HepG2 (cell line): ENCODE results near the gene SCG2. TPM values are rescaled to one million over a fixed set of nuclear protein-coding genes. Genes with fewer than 3 reads are reported as not detected.

ENCODE experiments used
- AHR ChIP-seq: IDR thresholded peaks from 2 replicates; pipeline ENCODE4 v1.6.1; 2018; ENCODE audit warnings: missing genetic modification reagents, missing compliant biosample characterization
- CTCF ChIP-seq: sonication (generic); formaldehyde crosslinking; IDR thresholded peaks from 2 replicates; pipeline ENCODE4 v1.5.0; 2020; ENCODE audit warnings: mild to moderate bottlenecking, missing genetic modification reagents, moderate library complexity
- FOXC1 ChIP-seq: sonication (generic); formaldehyde crosslinking; IDR thresholded peaks from 2 replicates; pipeline ENCODE4 v1.8.0; 2022; ENCODE audit warnings: mild to moderate bottlenecking, missing genetic modification reagents, borderline replicate concordance
- KAT7 ChIP-seq: IDR thresholded peaks from 2 replicates; pipeline ENCODE4 v1.6.1; 2018; ENCODE audit warnings: borderline replicate concordance, missing compliant biosample characterization
- MLXIP ChIP-seq: sonication (generic); formaldehyde crosslinking; IDR thresholded peaks from 2 replicates; pipeline ENCODE4 v1.9.0; 2021; ENCODE audit warnings: missing genetic modification reagents, borderline replicate concordance
- RARA ChIP-seq: IDR thresholded peaks from 2 replicates; pipeline ENCODE4 v1.6.1; 2016; ENCODE audit warnings: missing genetic modification reagents, missing compliant biosample characterization
- SAP130 ChIP-seq: IDR thresholded peaks from 2 replicates; pipeline ENCODE4 v1.6.1; 2016; ENCODE audit warnings: low read depth
- SIN3B ChIP-seq: fragments of 150-350 bp; IDR thresholded peaks from 2 replicates; pipeline ENCODE4 v1.6.1; 2014; ENCODE audit warnings: low read length
- SYNCRIP ChIP-seq: fragments of 200-400 bp; formaldehyde crosslinking; IDR thresholded peaks from 2 replicates; pipeline ENCODE4 v1.6.1; 2018; ENCODE audit warnings: mild to moderate bottlenecking, low read depth, low read length; ENCODE audit not compliant: insufficient read depth
- TGIF2 ChIP-seq: IDR thresholded peaks from 2 replicates; pipeline ENCODE4 v1.6.1; 2016; ENCODE audit warnings: control low read depth, missing compliant biosample characterization
- ZNF230 ChIP-seq: sonication (generic); formaldehyde crosslinking; IDR thresholded peaks from 2 replicates; pipeline ENCODE4 v1.4.0; 2020; ENCODE audit warnings: mild to moderate bottlenecking, missing genetic modification reagents
- ZNF331 ChIP-seq: sonication (generic); formaldehyde crosslinking; IDR thresholded peaks from 2 replicates; pipeline ENCODE4 v1.4.0; 2020; ENCODE audit warnings: missing genetic modification reagents
- ZNF350 ChIP-seq: sonication (generic); formaldehyde crosslinking; IDR thresholded peaks from 2 replicates; pipeline ENCODE4 v1.4.0; 2020; ENCODE audit warnings: mild to moderate bottlenecking, low read depth, missing genetic modification reagents, borderline replicate concordance
- ZNF567 ChIP-seq: sonication (generic); formaldehyde crosslinking; IDR thresholded peaks from 2 replicates; pipeline ENCODE4 v1.8.1; 2023; ENCODE audit warnings: mild to moderate bottlenecking, missing genetic modification reagents, borderline replicate concordance
- ZSCAN25 ChIP-seq: sonication (generic); formaldehyde crosslinking; IDR thresholded peaks from 2 replicates; pipeline ENCODE4 v1.8.0; 2022; ENCODE audit warnings: mild to moderate bottlenecking, missing genetic modification reagents
- ZSCAN9 ChIP-seq: IDR thresholded peaks from 2 replicates; pipeline ENCODE4 v1.6.1; 2016; ENCODE audit warnings: borderline replicate concordance
- polyA plus RNA-seq, 8 experiments: library from polyadenylated mRNA; depleted of rRNA in 3 of 8; stranded (reverse) in 7 of 8; unstranded in 1 of 8; fragments of >200 nt; fragmentation: Illumina TruSeq in 4 of 8; extraction: Trizol in 4 of 8; gene quantifications; 2 replicates each; pipeline versions ENCODE4 v1.2.1 to v1.2.3, GENCODE V29; 2011 to 2016; ENCODE audit warnings: low read depth in 4 of 8, missing spikeins in 1 of 8, mixed read lengths in 1 of 8; ENCODE audit not compliant: insufficient read depth in 1 of 8
- total RNA-seq, 5 experiments: library from RNA; depleted of rRNA; stranded (reverse); fragments of >200 nt; fragmentation: Illumina TruSeq; extraction: Trizol; gene quantifications; 2 replicates each; pipeline ENCODE4 v1.2.3, GENCODE V29; 2016; ENCODE audit warnings: low read depth in 1 of 5

The SCG2 gene
- total and polyA plus RNA-seq, 2 of the 13 experiments (the other 11 are each of a cell fraction or from before 2014, with no cell fraction given), result not detected

- TF ChIP-seq CTCF (0 out of 2 replicates have a peak, but pooled peaks have one; percentile 5), SAP130 (CRISPR knock-in tag) (peak; percentile 49), MLXIP (no peak), SIN3B (no peak), RARA (CRISPR knock-in tag) (peak; percentile 37; the same call in 1 of the 2 replicates), SYNCRIP (no peak), ZNF331 (CRISPR knock-in tag) (0 out of 2 replicates have a peak, but pooled peaks have one; percentile 35), KAT7 (no peak), ZSCAN25 (CRISPR knock-in tag) (peak; percentile 40; the same call in 1 of the 2 replicates), ZSCAN9 (CRISPR knock-in tag) (peak; percentile 61; the same call in 1 of the 2 replicates), TGIF2 (CRISPR knock-in tag) (peak; percentile 18; the same call in 1 of the 2 replicates), AHR (0 out of 2 replicates have a peak, but pooled peaks have one; percentile 35), ZNF350 (no peak), ZNF567 (CRISPR knock-in tag) (no peak), ZNF230 (no peak), FOXC1 (CRISPR knock-in tag) (no peak)
- TF ChIP-seq, all 625 proteins: peak for 63
Measured at GRCh38 chr2:223601932-223602666, at the start of gene SCG2 (continued).
